Astrocyte of the spinal cord (primary cell): ENCODE data around the gene HS2ST1.
A peak's percentile ranks its signal among the peaks of the same experiment; 100 is the strongest.

Experiments
- DNase-seq: peaks from one replicate; pipeline ENCODE4 v3.0.0; 2011; ENCODE audit warnings: low read depth, low spot score
- H3K4me3 ChIP-seq: 2 replicates; pipeline ENCODE4 v1.5.1; 2011; ENCODE audit warnings: low read depth, mild to moderate bottlenecking, low read length, moderate library complexity
- in situ Hi-C: cut with HindIII; loops from 2 replicates; pipeline ENCODE4 v1.10.0; 2017; ENCODE audit warnings: low sequenced_read_pairs
- TF ChIP-seq, protein P1 (sequence below): IDR thresholded peaks from 2 replicates; pipeline ENCODE4 v1.5.1; 2012; ENCODE audit warnings: low read depth, mild to moderate bottlenecking, low read length, inconsistent platforms

The HS2ST1 gene

DNA sequence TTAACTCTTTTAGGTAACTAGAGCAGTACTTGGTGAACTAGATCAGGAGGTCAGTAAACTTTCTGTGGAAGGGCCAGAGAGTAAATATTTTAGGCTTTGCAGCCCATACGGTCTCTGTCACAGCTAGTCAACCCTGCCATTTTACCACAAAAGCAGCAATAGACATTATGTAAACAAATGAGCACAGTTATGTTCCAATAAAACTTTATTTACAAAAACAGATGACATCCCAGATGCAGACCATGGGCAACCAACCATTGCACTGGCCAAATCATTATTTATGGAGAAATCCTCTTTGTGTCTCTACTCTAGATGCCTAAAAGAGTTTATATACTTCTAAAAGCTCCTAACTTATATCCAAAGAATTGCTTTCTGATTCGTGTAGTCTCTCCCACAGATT lies 192.4 kb downstream of the HS2ST1 start:
- TF ChIP-seq, protein P1, sequence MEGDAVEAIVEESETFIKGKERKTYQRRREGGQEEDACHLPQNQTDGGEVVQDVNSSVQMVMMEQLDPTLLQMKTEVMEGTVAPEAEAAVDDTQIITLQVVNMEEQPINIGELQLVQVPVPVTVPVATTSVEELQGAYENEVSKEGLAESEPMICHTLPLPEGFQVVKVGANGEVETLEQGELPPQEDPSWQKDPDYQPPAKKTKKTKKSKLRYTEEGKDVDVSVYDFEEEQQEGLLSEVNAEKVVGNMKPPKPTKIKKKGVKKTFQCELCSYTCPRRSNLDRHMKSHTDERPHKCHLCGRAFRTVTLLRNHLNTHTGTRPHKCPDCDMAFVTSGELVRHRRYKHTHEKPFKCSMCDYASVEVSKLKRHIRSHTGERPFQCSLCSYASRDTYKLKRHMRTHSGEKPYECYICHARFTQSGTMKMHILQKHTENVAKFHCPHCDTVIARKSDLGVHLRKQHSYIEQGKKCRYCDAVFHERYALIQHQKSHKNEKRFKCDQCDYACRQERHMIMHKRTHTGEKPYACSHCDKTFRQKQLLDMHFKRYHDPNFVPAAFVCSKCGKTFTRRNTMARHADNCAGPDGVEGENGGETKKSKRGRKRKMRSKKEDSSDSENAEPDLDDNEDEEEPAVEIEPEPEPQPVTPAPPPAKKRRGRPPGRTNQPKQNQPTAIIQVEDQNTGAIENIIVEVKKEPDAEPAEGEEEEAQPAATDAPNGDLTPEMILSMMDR = no peak
- in situ Hi-C loops = no loop called here
- DNase-seq = no peak
- no peak overlapping the region for H3K4me3 ChIP-seq

DNA sequence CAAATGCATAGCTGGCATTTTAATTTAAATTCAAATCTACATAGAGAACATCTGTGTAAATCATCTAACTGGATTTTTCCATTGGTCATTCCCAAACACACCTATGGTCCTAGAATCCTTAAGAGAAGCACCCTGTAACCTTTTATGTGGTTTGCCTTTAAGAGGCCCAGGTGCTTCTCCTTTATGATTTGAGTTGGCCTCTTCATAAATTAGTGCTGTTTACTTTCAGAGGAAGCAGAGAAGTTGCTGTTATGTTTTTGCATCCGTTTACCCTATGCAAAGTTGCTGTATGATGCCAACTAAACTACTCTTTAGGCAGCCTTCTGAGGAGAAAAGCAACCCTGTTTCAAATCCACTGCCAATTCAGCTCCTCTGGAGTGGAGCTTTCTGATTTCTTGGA lies 193.8 kb downstream of the HS2ST1 start:
- TF ChIP-seq, protein P1 = no peak
- H3K4me3 ChIP-seq = no peak overlapping the region
- no peak for DNase-seq
- in situ Hi-C loops = no loop called here

GRCh38 chr1:87108814-87109411 lies 194.5 kb downstream of the HS2ST1 start:
- TF ChIP-seq, protein P1 = no peak
- no peak for DNase-seq
- in situ Hi-C loops = no loop called here
- no peak overlapping the region for H3K4me3 ChIP-seq

DNA sequence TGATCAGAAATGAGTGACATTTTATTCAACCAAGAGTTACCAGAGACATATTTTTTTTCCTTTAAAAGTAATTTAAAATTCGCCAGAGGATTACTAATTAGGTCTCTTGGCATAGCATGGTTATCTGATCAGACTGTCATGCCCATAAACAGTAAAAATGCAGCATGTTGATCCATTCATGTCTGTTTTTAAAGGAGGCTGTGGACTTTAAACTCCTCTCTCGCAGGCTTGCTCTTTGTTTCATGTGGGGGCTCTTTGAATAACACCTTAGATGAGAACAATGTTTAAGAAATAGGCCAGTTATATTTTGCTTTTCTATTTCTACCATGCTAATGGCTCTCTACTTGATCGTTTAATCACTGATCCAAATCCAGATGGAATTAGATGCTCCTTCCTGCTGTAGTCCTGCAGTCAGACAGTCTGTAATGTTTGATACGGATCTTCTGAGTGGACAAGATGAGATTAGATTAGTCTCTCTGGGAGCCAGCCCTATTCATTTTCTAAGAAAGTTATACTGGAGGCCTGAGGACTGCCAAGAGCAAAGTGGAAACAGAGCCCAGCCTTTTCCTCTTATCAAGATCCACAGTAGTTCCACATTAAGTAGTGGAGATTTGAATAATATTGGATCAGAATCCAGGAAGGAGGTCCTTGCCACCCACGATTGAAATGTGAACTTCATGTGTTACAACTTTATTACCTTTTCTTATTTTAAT lies 197.4 kb downstream of the HS2ST1 start:
- in situ Hi-C loops = no loop called here
- no peak for DNase-seq
- H3K4me3 ChIP-seq = no peak overlapping the region
- TF ChIP-seq, protein P1 = no peak

DNA sequence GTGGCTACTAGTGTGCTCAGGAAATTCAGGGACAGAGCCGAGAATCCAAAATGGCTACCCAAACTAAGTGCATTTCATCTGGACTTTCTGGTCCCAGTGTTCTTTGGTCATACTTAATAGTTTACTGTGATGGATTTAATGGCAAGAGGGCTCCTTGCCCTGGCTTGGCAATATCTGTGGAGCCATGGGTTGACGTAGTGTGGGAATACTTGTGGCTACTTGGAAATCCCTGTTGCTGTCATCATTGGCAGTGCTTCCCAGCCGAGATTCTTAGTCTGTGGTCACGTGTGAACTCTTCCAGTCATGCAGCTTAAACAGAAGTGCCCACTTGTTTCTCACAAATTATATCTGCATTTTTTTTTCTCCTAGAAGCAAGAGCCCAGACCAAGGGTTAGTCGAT lies 198.9 kb downstream of the HS2ST1 start:
- no peak overlapping the region for H3K4me3 ChIP-seq
- in situ Hi-C loops = no loop called here
- peak; percentile 89 for DNase-seq
- TF ChIP-seq, protein P1 = no peak

GRCh38 chr1:87115317-87115890 lies 201.0 kb downstream of the HS2ST1 start:
- DNase-seq = peak; percentile 78
- no peak overlapping the region for H3K4me3 ChIP-seq
- in situ Hi-C loops = no loop called here
- TF ChIP-seq, protein P1 = no peak
